Fibroblast of lung (primary cell): ENCODE results near the gene MAD2L1BP. TPM values are rescaled to one million over a fixed set of nuclear protein-coding genes. Genes with fewer than 3 reads are reported as not detected.
"Not testable (repeated sequence)": the region's sequence is repeated elsewhere in the genome, so short reads cannot be mapped to it uniquely, and the experiment has no call there.

Experiments
- DNase-seq, 2 donors: peaks; one replicate each; pipeline versions ENCODE4 v3.0.0 to v3.0.0-alpha.2; 2010; ENCODE audit warnings: low read depth in 2 of 2
- H2AFZ ChIP-seq: 2 replicates; pipeline ENCODE4 v1.5.1; 2012; ENCODE audit warnings: low read length, control low read depth, inconsistent platforms
- H3K27ac ChIP-seq: 2 replicates; pipeline ENCODE4 v1.5.1; 2011; ENCODE audit warnings: low read length, control low read depth; ENCODE audit not compliant: insufficient read depth
- H3K27me3 ChIP-seq: 2 replicates; pipeline ENCODE4 v1.5.1; 2011; ENCODE audit warnings: mild to moderate bottlenecking, low read length; ENCODE audit not compliant: control insufficient read depth, insufficient read depth
- H3K36me3 ChIP-seq: 2 replicates; pipeline ENCODE4 v1.5.1; 2011; ENCODE audit warnings: low read length; ENCODE audit not compliant: control insufficient read depth, insufficient read depth
- H3K4me1 ChIP-seq: 2 replicates; pipeline ENCODE4 v1.5.1; 2011; ENCODE audit warnings: low read length; ENCODE audit not compliant: control insufficient read depth, insufficient read depth; ENCODE audit errors: extremely low read depth
- H3K4me2 ChIP-seq: 2 replicates; pipeline ENCODE4 v1.5.1; 2011; ENCODE audit warnings: low read length, control low read depth; ENCODE audit not compliant: insufficient read depth; ENCODE audit errors: extremely low read depth
- H3K4me3 ChIP-seq, 4 experiments: fragments of 200-600 bp in 1 of 4; sonication (generic) in 1 of 4; replicated peaks in 1 of 4; 2 replicates each; pipeline ENCODE4 v1.5.1; 2011 to 2016; ENCODE audit warnings: low read length in 4 of 4, low read depth in 3 of 4, mild to moderate bottlenecking in 3 of 4, control low read depth in 2 of 4, inconsistent platforms in 1 of 4, mixed read lengths in 1 of 4; ENCODE audit not compliant: insufficient read depth in 1 of 4; ENCODE audit errors: control extremely low read depth in 1 of 4
- H3K79me2 ChIP-seq: 2 replicates; pipeline ENCODE4 v1.5.1; 2012; ENCODE audit warnings: mild to moderate bottlenecking, low read length, inconsistent platforms; ENCODE audit not compliant: control insufficient read depth, insufficient read depth
- H3K9ac ChIP-seq: 2 replicates; pipeline ENCODE4 v1.5.1; 2011; ENCODE audit warnings: mild to moderate bottlenecking, low read length, control low read depth; ENCODE audit not compliant: insufficient read depth
- H3K9me3 ChIP-seq: 2 replicates; pipeline ENCODE4 v1.5.1; 2012; ENCODE audit warnings: low read depth, low read length; ENCODE audit not compliant: control insufficient read depth, insufficient read depth
- H4K20me1 ChIP-seq: 2 replicates; pipeline ENCODE4 v1.5.1; 2011; ENCODE audit warnings: low read length; ENCODE audit not compliant: control insufficient read depth, insufficient read depth; ENCODE audit errors: extremely low read depth
- EZH2 ChIP-seq: IDR thresholded peaks from 2 replicates; pipeline ENCODE4 v1.5.1; 2012; ENCODE audit warnings: low read length, control low read depth, mild to moderate bottlenecking; ENCODE audit errors: missing control alignments
- polyA plus RNA-seq, 2 donors: library from polyadenylated mRNA; depleted of rRNA in 1 of 2; stranded (reverse) in 1 of 2; unstranded in 1 of 2; fragments of >200 nt; gene quantifications; 2 replicates each; pipeline ENCODE4 v1.2.1, GENCODE V29; 2011 to 2012; ENCODE audit warnings: missing spikeins in 1 of 2
- total RNA-seq: library from RNA; depleted of rRNA; stranded (reverse); fragments of >200 nt; gene quantifications from 2 replicates; pipeline ENCODE4 v1.2.1, GENCODE V29; 2014
- TF ChIP-seq, protein P1 (sequence below), 2 donors: IDR thresholded peaks in 1 of 2; conservative IDR thresholded peaks in 1 of 2; 1 replicate in 1 of 2; 2 replicates in 1 of 2; pipeline ENCODE4 v1.5.1; 2011 to 2012; ENCODE audit warnings: low read length in 2 of 2, control low read depth in 1 of 2, inconsistent platforms in 1 of 2, low read depth in 1 of 2, mild to moderate bottlenecking in 1 of 2

The MAD2L1BP gene
- total and polyA plus RNA-seq, 2 donors (not counting 1 experiment from before 2014, with no cell fraction given): 19.2 to 34.5 TPM

DNA sequence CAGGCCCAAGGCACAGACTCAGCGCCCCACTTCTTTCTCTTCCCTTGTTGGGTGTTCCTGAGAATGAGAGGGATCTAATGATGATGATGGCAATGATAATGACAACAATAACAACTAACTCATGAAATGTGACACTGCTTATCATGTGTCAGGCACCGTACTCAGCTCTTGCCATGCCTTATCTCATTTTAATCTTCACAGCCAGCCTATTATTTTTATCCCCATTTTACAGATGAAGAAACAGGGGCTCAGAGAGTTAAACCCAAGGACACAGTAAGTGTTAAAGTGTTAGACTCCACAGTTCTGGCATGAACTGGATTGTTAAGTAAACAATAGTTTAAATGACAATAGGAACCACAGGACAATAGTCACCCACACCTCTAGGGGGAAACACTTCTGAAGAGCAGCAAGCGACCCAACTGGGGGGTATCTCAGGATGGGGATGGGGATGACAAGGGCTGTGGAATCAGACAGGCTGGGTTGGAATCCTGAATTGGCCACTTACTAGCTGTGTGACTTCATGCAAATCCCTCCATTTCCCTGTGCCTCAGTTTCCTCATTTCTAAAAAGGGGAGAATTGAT is 21.7 kb downstream of the MAD2L1BP start:
- Histone ChIP-seq H3K9ac (no peak overlapping the region), H3K79me2 (no peaks in the 10 kb centered on the region), H2AFZ (no peak overlapping the region), H3K4me1 (no peaks in the 10 kb centered on the region), H3K4me3 (no peak overlapping the region), H4K20me1 (no peaks in the 10 kb centered on the region), H3K9me3 (no peaks in the 10 kb centered on the region), H3K27me3 (no peaks in the 10 kb centered on the region), H3K36me3 (no peaks in the 10 kb centered on the region), H3K27ac (no peak overlapping the region), H3K4me2 (no peak overlapping the region)
- DNase-seq: no peak
- TF ChIP-seq, protein P1, sequence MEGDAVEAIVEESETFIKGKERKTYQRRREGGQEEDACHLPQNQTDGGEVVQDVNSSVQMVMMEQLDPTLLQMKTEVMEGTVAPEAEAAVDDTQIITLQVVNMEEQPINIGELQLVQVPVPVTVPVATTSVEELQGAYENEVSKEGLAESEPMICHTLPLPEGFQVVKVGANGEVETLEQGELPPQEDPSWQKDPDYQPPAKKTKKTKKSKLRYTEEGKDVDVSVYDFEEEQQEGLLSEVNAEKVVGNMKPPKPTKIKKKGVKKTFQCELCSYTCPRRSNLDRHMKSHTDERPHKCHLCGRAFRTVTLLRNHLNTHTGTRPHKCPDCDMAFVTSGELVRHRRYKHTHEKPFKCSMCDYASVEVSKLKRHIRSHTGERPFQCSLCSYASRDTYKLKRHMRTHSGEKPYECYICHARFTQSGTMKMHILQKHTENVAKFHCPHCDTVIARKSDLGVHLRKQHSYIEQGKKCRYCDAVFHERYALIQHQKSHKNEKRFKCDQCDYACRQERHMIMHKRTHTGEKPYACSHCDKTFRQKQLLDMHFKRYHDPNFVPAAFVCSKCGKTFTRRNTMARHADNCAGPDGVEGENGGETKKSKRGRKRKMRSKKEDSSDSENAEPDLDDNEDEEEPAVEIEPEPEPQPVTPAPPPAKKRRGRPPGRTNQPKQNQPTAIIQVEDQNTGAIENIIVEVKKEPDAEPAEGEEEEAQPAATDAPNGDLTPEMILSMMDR (conservative IDR thresholded peaks at IDR 0.05 in 1 of 2, IDR thresholded peaks at IDR 0.05 in 1 of 2; ENCODE audit: low read depth in 1 of 2, low read length in 2 of 2): no peak
- TF ChIP-seq EZH2: no peak

DNA sequence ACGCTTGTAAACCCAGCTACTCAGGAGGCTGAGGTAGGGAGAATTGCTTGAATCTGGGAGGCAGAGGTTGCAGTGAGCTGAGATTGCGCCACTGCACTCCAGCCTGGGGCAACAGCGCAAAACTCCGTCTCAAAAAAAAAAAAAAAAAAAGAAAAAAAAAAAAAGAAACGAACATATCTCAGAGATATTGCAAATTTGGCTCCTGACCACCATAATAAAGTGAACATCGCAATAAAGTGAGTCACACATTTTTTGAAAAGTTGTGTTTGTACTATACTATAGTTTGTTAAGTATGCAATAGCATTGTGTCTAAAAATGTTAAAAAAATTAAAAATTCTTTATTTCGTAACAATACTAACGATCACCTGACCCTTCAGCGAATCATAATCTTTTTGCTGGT is 22.5 kb downstream of the MAD2L1BP start:
- TF ChIP-seq, protein P1 (conservative IDR thresholded peaks at IDR 0.05 in 1 of 2, IDR thresholded peaks at IDR 0.05 in 1 of 2; ENCODE audit: low read depth in 1 of 2, low read length in 2 of 2): no peak
- TF ChIP-seq EZH2: no peak
- Histone ChIP-seq H2AFZ (no peak overlapping the region), H3K9me3 (no peaks in the 10 kb centered on the region), H3K36me3 (no peaks in the 10 kb centered on the region), H3K79me2 (no peaks in the 10 kb centered on the region), H3K4me2 (no peak overlapping the region), H3K9ac (no peak overlapping the region), H3K4me1 (no peaks in the 10 kb centered on the region), H4K20me1 (no peaks in the 10 kb centered on the region), H3K27me3 (no peaks in the 10 kb centered on the region), H3K27ac (no peak overlapping the region), H3K4me3 (no peak overlapping the region)
- DNase-seq: no peak

DNA sequence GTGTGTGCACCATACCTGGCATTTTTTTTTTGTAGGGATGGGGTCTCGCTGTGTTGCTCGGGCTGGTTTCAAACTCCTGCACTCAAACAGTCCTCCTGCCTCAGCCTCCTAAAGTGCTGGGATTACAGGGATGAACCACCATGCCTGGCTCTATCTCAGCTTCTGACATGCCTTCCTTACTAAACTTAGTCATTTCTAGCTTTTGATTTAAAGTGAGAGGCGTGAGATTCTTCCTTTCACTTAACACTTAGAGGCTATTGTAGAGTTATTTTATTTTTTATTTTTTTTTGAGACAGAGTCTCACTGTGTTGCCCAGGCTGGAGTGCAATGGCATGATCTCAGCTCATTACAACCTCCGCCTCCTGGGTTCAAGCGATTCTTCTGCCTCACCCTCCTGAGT is 27.3 kb downstream of the MAD2L1BP start:
- not testable (repeated sequence) for H4K20me1 ChIP-seq, H3K9ac ChIP-seq, H3K4me2 ChIP-seq, H3K4me1 ChIP-seq, H3K79me2 ChIP-seq, H2AFZ ChIP-seq, H3K36me3 ChIP-seq, DNase-seq, H3K27me3 ChIP-seq, H3K9me3 ChIP-seq, H3K27ac ChIP-seq, H3K4me3 ChIP-seq
